ENCODE results near the gene AURKA.

AURKA gene

GRCh38 chr20:56385130-56385529, 6.9 kb downstream of the AURKA start:
- H3K4me2 ChIP-seq (ENCODE audit: low read length) = no peak overlapping the region
- H3K27ac ChIP-seq (ENCODE audit: low read depth, low read length, poor library complexity, severe bottlenecking) = no peak overlapping the region
- peaks cover 3% of the 10 kb centered on the region for H3K4me1 ChIP-seq (ENCODE audit: insufficient read depth, low read length, severe bottlenecking)
- no peak overlapping the region for H3K9ac ChIP-seq (ENCODE audit: low read length)
- H3K9me2 ChIP-seq (ENCODE audit: low read depth, low read length) = no peaks in the 10 kb centered on the region
- H3K4me3 ChIP-seq (ENCODE audit: low read depth, low read length, poor library complexity, severe bottlenecking) = no peak overlapping the region
- H3K36me3 ChIP-seq (ENCODE audit: insufficient read depth, low read length) = peaks cover 96% of the 10 kb centered on the region
- H3K9me3 ChIP-seq (ENCODE audit: low read length) = no peaks in the 10 kb centered on the region
- H3K79me2 ChIP-seq (ENCODE audit: insufficient read depth, low read length) = peaks cover 23% of the 10 kb centered on the region
- no peaks in the 10 kb centered on the region for H3F3A ChIP-seq (ENCODE audit: insufficient read depth, low read length)
- H3K27me3 ChIP-seq (ENCODE audit: insufficient read depth, low read length) = no peaks in the 10 kb centered on the region
- H4K20me1 ChIP-seq (ENCODE audit: insufficient read depth, low read length) = no peaks in the 10 kb centered on the region
- TF ChIP-seq EZH2 (IDR thresholded peaks at IDR 0.05; ENCODE audit: borderline replicate concordance, low read length) = no peak
- TF ChIP-seq CTCF (IDR thresholded peaks at IDR 0.05; ENCODE audit: low read length) = no peak
- no peak overlapping the region for H2AFZ ChIP-seq (ENCODE audit: low read length)

GRCh38 chr20:56383334-56383733, 8.7 kb downstream of the AURKA start:
- H3K4me1 ChIP-seq (ENCODE audit: insufficient read depth, low read length, severe bottlenecking) = no peaks in the 10 kb centered on the region
- no peak overlapping the region for H3K4me3 ChIP-seq (ENCODE audit: low read depth, low read length, poor library complexity, severe bottlenecking)
- no peak overlapping the region for H3K4me2 ChIP-seq (ENCODE audit: low read length)

GRCh38 chr20:56382696-56383095, 9.3 kb downstream of the AURKA start:
- no peak overlapping the region for H3K4me3 ChIP-seq (ENCODE audit: low read depth, low read length, poor library complexity, severe bottlenecking)
- H2AFZ ChIP-seq (ENCODE audit: low read length) = no peak overlapping the region
- H3K27me3 ChIP-seq (ENCODE audit: insufficient read depth, low read length) = no peaks in the 10 kb centered on the region
- no peak overlapping the region for H3K9ac ChIP-seq (ENCODE audit: low read length)
- H3K36me3 ChIP-seq (ENCODE audit: insufficient read depth, low read length) = peaks cover 97% of the 10 kb centered on the region
- no peaks in the 10 kb centered on the region for H3F3A ChIP-seq (ENCODE audit: insufficient read depth, low read length)
- H3K4me2 ChIP-seq (ENCODE audit: low read length) = no peak overlapping the region
- no peaks in the 10 kb centered on the region for H3K9me2 ChIP-seq (ENCODE audit: low read depth, low read length)
- no peak overlapping the region for H3K27ac ChIP-seq (ENCODE audit: low read depth, low read length, poor library complexity, severe bottlenecking)
- H3K9me3 ChIP-seq (ENCODE audit: low read length) = no peaks in the 10 kb centered on the region
- H3K4me1 ChIP-seq (ENCODE audit: insufficient read depth, low read length, severe bottlenecking) = no peaks in the 10 kb centered on the region
- no peak for TF ChIP-seq CTCF (IDR thresholded peaks at IDR 0.05; ENCODE audit: low read length)
- TF ChIP-seq EZH2 (IDR thresholded peaks at IDR 0.05; ENCODE audit: borderline replicate concordance, low read length) = no peak
- H4K20me1 ChIP-seq (ENCODE audit: insufficient read depth, low read length) = no peaks in the 10 kb centered on the region
- peaks cover 12% of the 10 kb centered on the region for H3K79me2 ChIP-seq (ENCODE audit: insufficient read depth, low read length)

More at GRCh38 chr20:56383334-56383733, 8.7 kb downstream of the AURKA start:
- Histone ChIP-seq H3K27me3 (ENCODE audit: insufficient read depth, low read length) (no peaks in the 10 kb centered on the region), H3K9me2 (ENCODE audit: low read depth, low read length) (no peaks in the 10 kb centered on the region), H3K9me3 (ENCODE audit: low read length) (no peaks in the 10 kb centered on the region), H3K27ac (ENCODE audit: low read depth, low read length, poor library complexity, severe bottlenecking) (no peak overlapping the region), H3K36me3 (ENCODE audit: insufficient read depth, low read length) (peaks cover 97% of the 10 kb centered on the region), H3K79me2 (ENCODE audit: insufficient read depth, low read length) (peaks cover 12% of the 10 kb centered on the region), H3F3A (ENCODE audit: insufficient read depth, low read length) (no peaks in the 10 kb centered on the region), H2AFZ (ENCODE audit: low read length) (no peak overlapping the region), H4K20me1 (ENCODE audit: insufficient read depth, low read length) (no peaks in the 10 kb centered on the region), H3K9ac (ENCODE audit: low read length) (no peak overlapping the region)
- TF ChIP-seq EZH2 (IDR thresholded peaks at IDR 0.05; ENCODE audit: borderline replicate concordance, low read length) = no peak
- no peak for TF ChIP-seq CTCF (IDR thresholded peaks at IDR 0.05; ENCODE audit: low read length)

All from OCI-LY1 (cell line).